DMS53 treated with DMSO at 0.1 percent for 48 hours (cell line): ENCODE measurements around the gene AIFM3.

ENCODE experiments used
- DNase-seq: peaks from one replicate; lab custom pipeline; 2025; ENCODE audit not compliant: unreplicated experiment; lab: John Stamatoyannopoulos, UW

Gene AIFM3

DNA sequence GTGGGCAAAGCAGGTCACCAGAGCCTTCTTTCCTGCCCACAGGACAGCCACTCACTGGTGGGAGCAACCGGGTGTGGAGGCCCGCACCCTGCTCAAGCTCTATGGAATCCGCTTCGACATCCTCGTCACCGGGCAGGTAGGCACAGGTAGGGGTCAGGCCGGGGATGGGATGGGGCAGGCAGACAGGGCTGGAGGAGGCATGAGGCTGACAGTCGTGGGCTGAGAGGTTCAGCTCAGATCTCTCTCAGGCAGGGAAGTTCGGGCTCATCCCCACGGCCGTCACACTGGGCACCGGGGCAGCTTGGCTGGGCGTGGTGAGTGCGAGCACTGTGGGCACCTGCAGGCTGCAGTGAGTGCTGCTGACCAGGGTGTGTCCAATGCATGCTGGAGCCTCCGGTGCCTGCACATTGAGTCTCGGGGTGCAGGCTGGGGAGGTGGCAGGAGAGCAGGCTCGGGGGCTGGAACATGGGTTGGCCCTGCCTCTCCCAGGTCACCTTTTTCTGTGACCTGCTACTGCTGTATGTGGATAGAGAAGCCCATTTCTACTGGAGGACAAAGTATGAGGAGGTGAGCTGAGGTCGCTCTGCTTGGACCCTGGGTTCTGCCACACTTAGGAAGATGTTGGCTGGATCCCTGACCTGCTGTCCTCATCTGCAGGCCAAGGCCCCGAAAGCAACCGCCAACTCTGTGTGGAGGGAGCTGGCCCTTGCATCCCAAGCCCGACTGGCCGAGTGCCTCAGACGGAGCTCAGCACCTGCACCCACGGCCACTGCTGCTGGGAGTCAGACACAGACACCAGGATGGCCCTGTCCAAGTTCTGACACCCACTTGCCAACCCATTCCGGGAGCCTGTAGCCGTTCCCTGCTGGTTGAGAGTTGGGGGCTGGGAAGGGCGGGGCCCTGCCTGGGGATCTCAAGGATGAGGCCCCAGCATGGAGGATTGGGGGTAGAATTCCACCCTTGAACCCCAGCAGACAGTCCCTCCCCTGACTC, 59.0 kb downstream of the AIFM3 start:
- no peak for DNase-seq

DNA sequence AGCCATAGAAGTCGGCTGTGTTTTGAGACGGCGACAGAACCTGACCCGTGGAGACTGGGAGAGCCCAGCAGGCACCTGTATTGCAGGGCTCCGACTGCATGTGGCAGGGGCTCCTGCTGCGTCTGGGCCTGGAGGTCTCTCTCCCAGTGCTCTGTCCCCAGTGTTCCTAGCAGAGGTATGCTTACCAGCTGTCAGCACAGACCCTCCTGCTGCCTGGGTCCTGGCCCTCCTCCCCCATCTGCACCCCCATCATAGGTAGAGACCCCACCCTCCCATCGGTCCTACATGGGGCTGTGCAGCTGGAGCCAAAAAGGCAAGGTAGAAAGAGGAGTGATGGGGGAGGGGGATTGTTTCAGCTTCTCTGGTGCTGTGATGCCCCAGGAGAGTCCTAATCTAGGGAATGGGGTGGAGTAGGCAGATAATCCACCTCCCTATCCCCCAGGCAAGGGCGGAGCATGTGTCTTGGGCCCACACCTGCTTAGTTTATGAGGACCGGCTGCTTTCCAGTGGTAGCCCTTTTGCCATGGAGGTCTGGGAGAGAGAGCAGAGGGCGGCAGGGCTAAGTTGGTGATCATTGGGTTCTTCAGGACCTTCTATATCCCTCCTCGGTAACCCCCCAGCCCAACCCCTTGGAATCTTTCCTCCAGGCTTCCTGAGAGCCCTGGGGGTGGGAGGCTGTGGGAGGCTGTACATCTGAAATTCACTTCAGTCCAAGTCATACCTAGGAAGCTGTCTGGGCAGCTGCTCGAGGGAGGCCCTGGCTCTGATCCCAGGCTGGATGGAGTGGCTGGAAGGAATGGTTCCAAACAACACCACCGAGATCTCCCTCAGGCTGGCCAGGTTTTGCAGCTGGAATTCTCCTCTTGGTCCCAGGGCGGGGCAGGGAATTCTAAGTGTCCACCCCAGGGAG, 60.0 kb downstream of the AIFM3 start:
- DNase-seq: no peak

DNA sequence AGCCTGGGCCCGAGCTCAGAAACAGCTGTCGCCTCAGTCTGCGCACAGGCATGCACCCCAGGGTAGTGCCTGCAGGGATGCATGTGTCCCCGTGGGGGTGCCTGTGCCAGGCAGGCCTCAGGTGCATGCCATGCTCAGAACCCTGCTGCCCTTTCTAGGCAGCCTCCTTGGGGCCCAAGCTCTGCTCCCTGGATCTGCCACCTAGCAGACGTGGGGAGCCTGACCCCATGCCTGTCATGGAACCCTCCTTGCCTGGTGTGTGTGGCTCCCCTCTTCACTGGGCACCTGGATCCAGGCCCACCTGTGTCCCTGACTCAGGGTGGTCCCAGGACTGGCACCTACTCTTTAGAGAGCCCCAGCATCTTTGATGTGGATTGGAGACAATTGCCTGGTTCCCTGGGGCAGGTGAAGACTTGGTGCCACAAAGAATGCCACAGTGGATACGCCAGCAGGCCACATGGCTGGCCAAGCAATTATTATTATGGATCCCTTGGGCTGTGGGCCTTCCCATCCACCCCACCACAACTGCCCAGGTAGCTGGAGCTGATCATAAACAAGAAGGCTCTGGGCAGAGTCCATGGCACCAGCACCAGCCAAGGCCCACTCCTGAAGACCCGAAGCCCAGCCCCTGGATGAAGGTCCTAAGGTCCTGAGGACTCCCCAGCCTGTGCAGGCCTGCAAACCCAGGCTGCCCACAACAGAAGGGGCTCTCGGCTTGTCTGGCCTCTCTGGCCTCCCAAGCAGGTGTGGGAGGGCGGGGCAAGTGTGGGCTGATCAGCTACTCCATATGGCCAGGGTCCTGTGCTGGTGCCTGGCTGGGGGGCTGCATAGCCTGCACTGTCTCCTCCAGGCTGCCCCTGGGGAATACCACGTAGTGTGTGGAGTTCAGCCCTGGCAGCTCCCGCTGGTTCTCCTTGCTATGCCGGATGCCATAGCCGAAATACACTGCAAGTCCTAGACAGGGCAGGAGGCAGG, 61.5 kb downstream of the AIFM3 start:
- no peak for DNase-seq

- DNase-seq: no peak
Measured at GRCh38 chr22:21029486-21030025, 62.5 kb downstream of the AIFM3 start.

DNA sequence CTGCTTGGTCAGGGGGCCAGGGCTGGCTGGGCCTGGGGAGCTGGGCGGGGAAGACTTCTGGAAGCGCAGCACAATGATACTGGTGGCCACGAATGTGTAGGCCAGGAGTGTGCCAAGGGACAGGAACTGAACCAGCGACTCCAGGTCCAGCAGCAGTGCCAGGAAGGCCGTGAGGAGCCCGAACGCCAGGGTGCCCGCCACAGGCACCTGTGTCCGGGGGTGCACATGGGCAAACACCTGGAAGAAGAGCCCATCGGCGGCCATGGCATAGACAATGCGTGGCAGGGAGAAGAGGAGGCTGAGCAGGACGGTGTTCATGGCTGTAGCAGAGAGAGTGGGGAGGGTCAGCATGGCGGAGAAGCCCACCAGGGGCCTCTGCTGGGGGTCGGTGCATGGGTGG, 63.0 kb downstream of the AIFM3 start:
- DNase-seq: no peak
